Measurements from ENCODE around the gene KLHL30.

DNA sequence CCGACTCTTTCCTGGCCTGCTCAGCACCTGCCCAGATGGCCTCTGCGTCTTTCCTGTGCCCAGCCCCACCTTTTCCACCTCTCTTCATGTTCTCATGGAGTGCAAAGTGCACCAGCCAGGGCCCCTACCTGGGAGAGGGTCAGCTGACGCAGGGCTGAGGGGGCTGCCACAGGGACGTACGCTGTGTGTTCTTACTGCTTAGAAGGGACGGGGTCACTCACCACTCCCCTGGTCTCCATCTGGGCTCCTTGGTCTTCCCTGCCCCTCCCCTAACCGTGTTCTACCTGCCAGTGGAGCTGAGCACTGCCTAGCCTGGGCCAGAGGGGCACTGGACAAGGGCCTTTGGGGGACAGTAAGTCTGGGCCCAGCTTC is 28.9 kb downstream of the KLHL30 start:
- TF ChIP-seq, protein P1, sequence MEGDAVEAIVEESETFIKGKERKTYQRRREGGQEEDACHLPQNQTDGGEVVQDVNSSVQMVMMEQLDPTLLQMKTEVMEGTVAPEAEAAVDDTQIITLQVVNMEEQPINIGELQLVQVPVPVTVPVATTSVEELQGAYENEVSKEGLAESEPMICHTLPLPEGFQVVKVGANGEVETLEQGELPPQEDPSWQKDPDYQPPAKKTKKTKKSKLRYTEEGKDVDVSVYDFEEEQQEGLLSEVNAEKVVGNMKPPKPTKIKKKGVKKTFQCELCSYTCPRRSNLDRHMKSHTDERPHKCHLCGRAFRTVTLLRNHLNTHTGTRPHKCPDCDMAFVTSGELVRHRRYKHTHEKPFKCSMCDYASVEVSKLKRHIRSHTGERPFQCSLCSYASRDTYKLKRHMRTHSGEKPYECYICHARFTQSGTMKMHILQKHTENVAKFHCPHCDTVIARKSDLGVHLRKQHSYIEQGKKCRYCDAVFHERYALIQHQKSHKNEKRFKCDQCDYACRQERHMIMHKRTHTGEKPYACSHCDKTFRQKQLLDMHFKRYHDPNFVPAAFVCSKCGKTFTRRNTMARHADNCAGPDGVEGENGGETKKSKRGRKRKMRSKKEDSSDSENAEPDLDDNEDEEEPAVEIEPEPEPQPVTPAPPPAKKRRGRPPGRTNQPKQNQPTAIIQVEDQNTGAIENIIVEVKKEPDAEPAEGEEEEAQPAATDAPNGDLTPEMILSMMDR (IDR thresholded peaks at IDR 0.05): no peak
- TF ChIP-seq POLR2A (IDR thresholded peaks at IDR 0.05): no peak

All from heart left ventricle (tissue), 13 donors.